ENCODE results near the gene MEGF10.
"Not testable (repeated sequence)": the region's sequence is repeated elsewhere in the genome, so short reads cannot be mapped to it uniquely, and the experiment has no call there.

The MEGF10 gene

DNA sequence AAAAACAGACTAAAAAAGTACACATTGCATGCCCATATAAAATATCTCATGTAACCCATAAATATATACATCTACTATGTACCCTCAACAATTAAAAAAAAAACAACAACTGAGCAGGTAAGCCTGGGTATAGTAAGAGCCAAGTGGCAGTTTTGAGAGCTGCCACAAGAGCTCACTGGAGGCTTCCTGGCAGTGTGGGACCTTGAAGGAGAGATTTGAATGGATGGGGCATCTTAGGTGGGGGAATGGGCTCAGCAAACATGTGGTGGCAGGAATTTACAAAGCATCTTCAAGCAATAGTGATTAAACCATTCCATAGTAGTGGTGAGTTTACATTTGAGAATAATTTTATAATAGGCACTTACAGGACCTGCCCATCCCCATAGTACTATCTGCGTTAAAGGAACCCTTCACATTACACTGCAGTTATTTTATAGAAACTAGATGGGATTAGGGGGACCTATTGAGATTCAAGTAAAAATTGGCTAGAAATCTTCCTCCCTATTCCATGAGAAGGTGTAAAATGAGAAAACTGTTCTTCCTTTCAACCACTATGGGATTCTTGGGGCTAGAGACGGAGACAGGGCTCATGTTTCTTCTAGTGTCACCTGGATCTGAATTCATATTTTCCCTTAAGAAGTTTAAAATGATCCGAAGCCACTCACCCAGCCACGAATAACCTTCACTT lies 6.9 kb downstream of the MEGF10 start:
- no peaks in the 10 kb centered on the region for H3K9me3 ChIP-seq (ENCODE audit: control insufficient read depth, low read length)
- 80 to 98% methylated on average over 1 to 2 of the region's 4 CpGs for WGBS, 2 experiments
- H3K4me3 ChIP-seq (ENCODE audit: insufficient read depth, low read depth, low read length) = no peak overlapping the region
- no peaks in the 10 kb centered on the region for H3K4me1 ChIP-seq (ENCODE audit: control insufficient read depth, insufficient read depth, low read length)
- no peaks in the 10 kb centered on the region for H3K36me3 ChIP-seq (ENCODE audit: control insufficient read depth, insufficient read depth, low read length)
- no peaks in the 10 kb centered on the region for H3K27me3 ChIP-seq (ENCODE audit: control insufficient read depth, insufficient read depth, low read length, poor library complexity, severe bottlenecking)
- no peak overlapping the region for H3K27ac ChIP-seq (ENCODE audit: insufficient read depth, low read depth, low read length, poor library complexity, severe bottlenecking)

DNA sequence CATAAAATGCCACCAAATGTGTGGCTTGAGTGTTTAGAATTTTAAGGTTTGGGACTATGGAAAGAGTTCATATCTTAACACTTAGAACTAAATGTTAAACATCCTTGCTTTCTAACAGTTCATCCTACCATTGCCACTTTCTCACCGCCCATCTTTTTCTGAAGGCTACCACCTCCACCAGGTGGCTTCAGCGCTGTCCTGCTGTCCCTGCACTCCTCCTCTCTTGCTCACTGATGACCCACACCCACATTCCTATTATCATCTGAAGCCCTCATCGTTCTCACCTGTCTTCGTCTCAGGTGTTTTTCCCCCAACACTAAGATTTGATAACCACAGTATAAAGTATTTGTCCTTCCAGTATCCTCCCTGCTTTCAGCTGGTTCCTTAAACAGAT lies 7.4 kb downstream of the MEGF10 start:
- no peaks in the 10 kb centered on the region for H3K36me3 ChIP-seq (ENCODE audit: control insufficient read depth, insufficient read depth, low read length)
- H3K27ac ChIP-seq (ENCODE audit: insufficient read depth, low read depth, low read length, poor library complexity, severe bottlenecking) = no peak overlapping the region
- H3K27me3 ChIP-seq (ENCODE audit: control insufficient read depth, insufficient read depth, low read length, poor library complexity, severe bottlenecking) = no peaks in the 10 kb centered on the region
- no peaks in the 10 kb centered on the region for H3K9me3 ChIP-seq (ENCODE audit: control insufficient read depth, low read length)
- H3K4me3 ChIP-seq (ENCODE audit: insufficient read depth, low read depth, low read length) = no peak overlapping the region
- no peaks in the 10 kb centered on the region for H3K4me1 ChIP-seq (ENCODE audit: control insufficient read depth, insufficient read depth, low read length)
- WGBS, 2 experiments = 87 to 91% methylated on average over 4 of the region's 4 CpGs

DNA sequence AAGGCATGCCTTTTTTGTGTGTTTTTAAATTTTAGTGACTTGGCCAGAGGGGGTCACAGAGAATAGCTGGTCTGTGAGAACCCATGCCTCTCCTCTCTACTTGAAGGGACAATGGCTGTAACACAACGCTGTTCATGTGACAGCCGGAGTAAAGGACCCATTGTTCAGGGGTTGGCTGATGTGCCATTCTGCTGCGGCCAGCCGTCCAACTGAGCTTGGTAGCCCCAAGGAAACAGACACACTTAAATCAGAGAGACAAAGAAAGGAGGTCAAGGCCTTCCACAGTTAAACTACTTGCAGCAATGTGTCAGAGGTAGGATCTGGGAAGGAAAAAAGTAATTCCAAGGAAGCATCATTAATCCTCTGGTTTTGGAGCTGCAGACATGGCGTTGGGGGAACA lies 8.1 kb downstream of the MEGF10 start:
- Histone ChIP-seq H3K36me3 (ENCODE audit: control insufficient read depth, insufficient read depth, low read length) (no peaks in the 10 kb centered on the region), H3K27ac (ENCODE audit: insufficient read depth, low read depth, low read length, poor library complexity, severe bottlenecking) (no peak overlapping the region), H3K9me3 (ENCODE audit: control insufficient read depth, low read length) (no peaks in the 10 kb centered on the region), H3K4me3 (ENCODE audit: insufficient read depth, low read depth, low read length) (no peak overlapping the region), H3K27me3 (ENCODE audit: control insufficient read depth, insufficient read depth, low read length, poor library complexity, severe bottlenecking) (no peaks in the 10 kb centered on the region), H3K4me1 (ENCODE audit: control insufficient read depth, insufficient read depth, low read length) (no peaks in the 10 kb centered on the region)
- 81 to 82% methylated on average over 5 of the region's 5 CpGs for whole genome bisulfite sequencing, 2 experiments

DNA sequence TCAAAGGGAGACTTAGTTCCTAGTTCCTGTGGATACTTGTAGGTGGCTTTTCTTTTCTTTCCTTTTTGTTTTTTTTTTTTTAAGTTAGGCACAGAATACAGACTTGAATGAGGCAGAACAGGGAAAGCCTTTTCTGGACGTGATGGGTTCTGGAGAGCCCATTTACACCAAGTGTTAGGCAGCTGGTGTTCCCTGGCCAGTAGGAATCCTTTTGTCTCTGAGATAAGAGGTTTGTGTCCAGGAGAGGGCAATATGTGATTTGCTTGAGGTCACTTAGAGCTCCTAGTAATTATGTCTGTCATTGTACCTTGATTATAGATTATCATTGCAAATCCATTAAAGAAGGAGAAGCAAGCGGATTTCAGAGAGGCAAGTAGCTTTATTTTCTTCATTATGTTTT lies 9.1 kb downstream of the MEGF10 start:
- H3K36me3 ChIP-seq (ENCODE audit: control insufficient read depth, insufficient read depth, low read length) = no peaks in the 10 kb centered on the region
- whole genome bisulfite sequencing, 2 experiments = 0 to 42% methylated on average over 1 to 2 of the region's 2 CpGs
- H3K4me3 ChIP-seq (ENCODE audit: insufficient read depth, low read depth, low read length) = no peak overlapping the region
- no peaks in the 10 kb centered on the region for H3K9me3 ChIP-seq (ENCODE audit: control insufficient read depth, low read length)
- H3K27ac ChIP-seq (ENCODE audit: insufficient read depth, low read depth, low read length, poor library complexity, severe bottlenecking) = no peak overlapping the region
- H3K27me3 ChIP-seq (ENCODE audit: control insufficient read depth, insufficient read depth, low read length, poor library complexity, severe bottlenecking) = no peaks in the 10 kb centered on the region
- no peaks in the 10 kb centered on the region for H3K4me1 ChIP-seq (ENCODE audit: control insufficient read depth, insufficient read depth, low read length)

DNA sequence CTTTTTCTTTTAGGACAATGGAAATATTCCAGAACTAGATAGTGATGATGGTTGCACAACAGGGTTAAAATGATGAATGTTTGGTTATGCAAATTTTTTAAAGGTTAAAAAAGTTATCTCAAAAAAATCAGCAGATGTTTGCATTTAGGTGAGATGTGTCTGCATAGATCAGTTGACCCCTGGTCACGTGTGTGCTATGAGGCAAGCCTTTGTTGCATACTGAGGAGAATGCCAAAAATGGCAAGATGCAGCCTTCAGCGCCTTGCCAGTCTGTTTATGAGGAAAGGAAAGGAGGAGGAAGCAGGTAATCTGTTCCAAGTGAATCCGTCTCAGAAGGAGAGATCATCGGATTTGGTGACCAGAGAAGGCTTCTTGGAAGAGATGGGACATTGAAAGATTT lies 11.9 kb downstream of the MEGF10 start:
- Histone ChIP-seq H3K27me3 (ENCODE audit: control insufficient read depth, insufficient read depth, low read length, poor library complexity, severe bottlenecking) (no peaks in the 10 kb centered on the region), H3K36me3 (ENCODE audit: control insufficient read depth, insufficient read depth, low read length) (no peaks in the 10 kb centered on the region), H3K4me1 (ENCODE audit: control insufficient read depth, insufficient read depth, low read length) (peaks cover 10% of the 10 kb centered on the region), H3K4me3 (ENCODE audit: insufficient read depth, low read depth, low read length) (no peak overlapping the region), H3K9me3 (ENCODE audit: control insufficient read depth, low read length) (no peaks in the 10 kb centered on the region), H3K27ac (ENCODE audit: insufficient read depth, low read depth, low read length, poor library complexity, severe bottlenecking) (no peak overlapping the region)
- 93 to 95% methylated on average over 4 of the region's 4 CpGs for WGBS, 2 experiments

DNA sequence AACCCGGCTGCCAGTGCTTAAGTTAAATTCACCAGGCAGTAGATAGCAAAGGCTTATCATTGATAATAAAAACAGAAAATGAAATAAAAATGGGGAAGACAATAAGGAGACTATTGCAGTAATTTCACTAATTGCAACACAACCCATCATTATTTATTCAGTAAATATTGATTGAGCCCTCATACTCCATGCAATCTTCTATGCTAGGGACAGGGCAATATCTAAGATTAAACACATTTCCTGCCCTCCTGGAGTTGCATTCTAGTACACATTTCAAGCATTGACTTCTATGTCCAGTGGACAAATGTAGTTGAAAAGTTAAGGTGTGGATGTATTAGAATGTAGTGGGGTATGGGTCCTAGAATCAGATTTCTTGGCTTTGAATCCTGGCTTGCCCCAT lies 12.8 kb downstream of the MEGF10 start:
- H3K27me3 ChIP-seq (ENCODE audit: control insufficient read depth, insufficient read depth, low read length, poor library complexity, severe bottlenecking) = no peaks in the 10 kb centered on the region
- no peaks in the 10 kb centered on the region for H3K9me3 ChIP-seq (ENCODE audit: control insufficient read depth, low read length)
- WGBS, 2 experiments = 80 to 100% methylated on average over 1 of the region's 1 CpG
- H3K4me3 ChIP-seq (ENCODE audit: insufficient read depth, low read depth, low read length) = no peak overlapping the region
- peaks cover 10% of the 10 kb centered on the region for H3K4me1 ChIP-seq (ENCODE audit: control insufficient read depth, insufficient read depth, low read length)
- no peaks in the 10 kb centered on the region for H3K36me3 ChIP-seq (ENCODE audit: control insufficient read depth, insufficient read depth, low read length)
- no peak overlapping the region for H3K27ac ChIP-seq (ENCODE audit: insufficient read depth, low read depth, low read length, poor library complexity, severe bottlenecking)

DNA sequence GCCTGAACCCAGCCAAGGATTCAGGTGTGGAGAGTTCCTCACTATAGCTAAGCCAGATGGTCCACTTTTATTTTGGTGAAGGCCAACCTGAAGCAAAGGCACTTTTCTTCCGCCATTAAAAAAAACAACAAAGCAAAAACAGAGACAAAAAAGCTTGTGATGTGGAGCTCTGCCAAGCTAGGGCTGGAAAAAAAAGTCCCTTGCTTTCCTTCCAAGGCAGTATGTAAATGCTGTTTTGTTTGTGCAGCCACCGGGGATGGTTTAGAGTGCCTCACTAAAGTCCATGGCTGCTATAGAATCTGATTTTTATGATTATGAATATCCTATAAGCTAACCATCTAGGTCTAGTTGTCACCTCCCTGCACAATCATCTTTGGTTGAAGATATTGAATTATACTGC lies 14.9 kb downstream of the MEGF10 start:
- Histone ChIP-seq H3K27ac (ENCODE audit: insufficient read depth, low read depth, low read length, poor library complexity, severe bottlenecking) (no peak overlapping the region), H3K4me3 (ENCODE audit: insufficient read depth, low read depth, low read length) (no peak overlapping the region)
- 43 to 50% methylated on average over 2 of the region's 2 CpGs for WGBS, 2 experiments

DNA sequence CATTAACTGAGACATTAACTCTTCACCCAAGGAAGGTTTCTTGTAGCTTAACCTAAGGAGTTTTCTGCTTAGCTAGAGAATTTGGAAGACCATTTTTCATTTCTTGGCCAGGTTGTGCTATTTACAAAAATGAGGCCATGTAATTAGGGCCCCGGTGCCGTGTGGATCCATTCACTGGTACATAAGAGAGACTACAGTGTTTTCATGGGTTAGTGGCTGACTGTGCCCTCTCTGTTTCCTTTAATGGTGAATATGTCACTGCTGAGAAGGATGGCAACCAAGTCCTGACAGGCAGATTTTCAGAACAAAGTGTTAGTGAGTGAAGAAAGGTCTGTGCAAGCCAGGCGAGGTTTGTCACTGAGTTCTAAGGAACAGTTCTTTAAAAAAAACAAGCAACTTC lies 15.4 kb downstream of the MEGF10 start:
- Histone ChIP-seq H3K4me1 (ENCODE audit: control insufficient read depth, insufficient read depth, low read length) (peaks cover 10% of the 10 kb centered on the region), H3K4me3 (ENCODE audit: insufficient read depth, low read depth, low read length) (no peak overlapping the region), H3K9me3 (ENCODE audit: control insufficient read depth, low read length) (no peaks in the 10 kb centered on the region), H3K36me3 (ENCODE audit: control insufficient read depth, insufficient read depth, low read length) (no peaks in the 10 kb centered on the region), H3K27ac (ENCODE audit: insufficient read depth, low read depth, low read length, poor library complexity, severe bottlenecking) (no peak overlapping the region), H3K27me3 (ENCODE audit: control insufficient read depth, insufficient read depth, low read length, poor library complexity, severe bottlenecking) (no peaks in the 10 kb centered on the region)
- WGBS, 2 experiments = 90 to 96% methylated on average over 3 of the region's 3 CpGs

More for the DNA sequence above, 14.9 kb downstream of the MEGF10 start:
- H3K27me3 ChIP-seq (ENCODE audit: control insufficient read depth, insufficient read depth, low read length, poor library complexity, severe bottlenecking) = no peaks in the 10 kb centered on the region
- H3K36me3 ChIP-seq (ENCODE audit: control insufficient read depth, insufficient read depth, low read length) = no peaks in the 10 kb centered on the region
- H3K9me3 ChIP-seq (ENCODE audit: control insufficient read depth, low read length) = no peaks in the 10 kb centered on the region
- H3K4me1 ChIP-seq (ENCODE audit: control insufficient read depth, insufficient read depth, low read length) = peaks cover 10% of the 10 kb centered on the region

DNA sequence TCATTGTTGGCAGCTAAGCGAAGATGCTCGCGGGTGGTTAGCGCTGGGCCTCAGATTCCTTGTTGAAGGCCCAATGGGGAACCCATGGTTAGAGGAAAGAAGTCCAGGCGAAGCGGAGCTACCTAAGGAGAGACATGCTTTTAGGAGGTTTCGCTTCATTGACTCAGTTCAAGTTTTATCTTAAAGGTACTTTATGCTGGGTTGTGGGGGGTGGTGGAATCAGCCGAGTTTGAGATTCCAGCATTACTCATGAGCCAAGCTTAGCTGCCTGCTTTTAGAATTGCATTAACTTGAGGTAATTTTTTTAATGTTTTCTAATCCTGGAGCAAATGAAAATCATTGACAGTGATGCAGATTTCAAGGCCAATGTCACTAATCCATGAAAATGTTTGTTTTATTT lies 16.1 kb downstream of the MEGF10 start:
- no peak overlapping the region for H3K27ac ChIP-seq (ENCODE audit: insufficient read depth, low read depth, low read length, poor library complexity, severe bottlenecking)
- no peaks in the 10 kb centered on the region for H3K27me3 ChIP-seq (ENCODE audit: control insufficient read depth, insufficient read depth, low read length, poor library complexity, severe bottlenecking)
- H3K4me1 ChIP-seq (ENCODE audit: control insufficient read depth, insufficient read depth, low read length) = peaks cover 10% of the 10 kb centered on the region
- H3K4me3 ChIP-seq (ENCODE audit: insufficient read depth, low read depth, low read length) = no peak overlapping the region
- H3K9me3 ChIP-seq (ENCODE audit: control insufficient read depth, low read length) = no peaks in the 10 kb centered on the region
- WGBS, 2 experiments = 80 to 81% methylated on average over 8 of the region's 8 CpGs
- no peaks in the 10 kb centered on the region for H3K36me3 ChIP-seq (ENCODE audit: control insufficient read depth, insufficient read depth, low read length)

DNA sequence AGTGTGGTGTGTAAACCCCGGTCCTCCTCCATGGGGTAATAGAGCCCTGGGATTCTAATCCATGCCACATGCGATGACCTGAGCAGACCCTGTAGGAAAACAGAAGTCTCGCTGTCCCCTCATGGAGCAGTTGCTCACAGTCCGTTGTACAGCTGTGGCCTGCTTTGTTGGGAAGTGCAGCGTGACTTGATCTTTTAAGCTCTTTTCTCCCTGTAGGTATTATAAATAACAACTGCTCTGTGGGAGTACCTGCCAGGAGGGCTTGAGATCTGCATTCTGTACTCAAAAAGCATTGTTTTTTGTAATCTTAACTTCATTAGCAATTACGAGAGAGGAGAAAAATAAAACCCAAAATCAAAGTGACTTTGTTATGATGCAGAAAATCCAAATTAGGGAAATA lies 17.3 kb downstream of the MEGF10 start:
- no peaks in the 10 kb centered on the region for H3K9me3 ChIP-seq (ENCODE audit: control insufficient read depth, low read length)
- H3K4me1 ChIP-seq (ENCODE audit: control insufficient read depth, insufficient read depth, low read length) = peaks cover 10% of the 10 kb centered on the region
- H3K27ac ChIP-seq (ENCODE audit: insufficient read depth, low read depth, low read length, poor library complexity, severe bottlenecking) = peak overlapping the region; percentile 66
- WGBS, 2 experiments = 13% methylated on average over 5 to 6 of the region's 6 CpGs
- H3K4me3 ChIP-seq (ENCODE audit: insufficient read depth, low read depth, low read length) = no peak overlapping the region
- no peaks in the 10 kb centered on the region for H3K27me3 ChIP-seq (ENCODE audit: control insufficient read depth, insufficient read depth, low read length, poor library complexity, severe bottlenecking)
- no peaks in the 10 kb centered on the region for H3K36me3 ChIP-seq (ENCODE audit: control insufficient read depth, insufficient read depth, low read length)

DNA sequence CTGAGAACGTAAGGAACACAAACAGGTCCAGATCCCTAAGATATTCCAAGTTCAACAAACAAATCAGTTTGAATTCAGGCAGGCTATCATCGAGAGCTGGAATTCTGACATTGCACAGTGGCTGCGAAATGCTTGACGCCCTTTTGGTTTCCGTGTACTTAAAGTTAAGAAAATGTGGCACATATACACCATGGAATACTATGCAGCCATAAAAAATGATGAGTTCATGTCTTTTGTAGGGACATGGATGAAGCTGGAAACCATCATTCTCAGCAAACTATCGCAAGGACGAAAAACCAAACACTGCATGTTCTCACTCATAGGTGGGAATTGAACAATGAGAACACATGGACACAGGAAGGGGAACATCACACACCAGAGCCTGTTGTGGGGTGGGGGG lies 17.7 kb downstream of the MEGF10 start:
- not testable (repeated sequence) for H3K36me3 ChIP-seq (ENCODE audit: control insufficient read depth, insufficient read depth, low read length); H3K4me1 ChIP-seq (ENCODE audit: control insufficient read depth, insufficient read depth, low read length); H3K9me3 ChIP-seq (ENCODE audit: control insufficient read depth, low read length); H3K27me3 ChIP-seq (ENCODE audit: control insufficient read depth, insufficient read depth, low read length, poor library complexity, severe bottlenecking); H3K4me3 ChIP-seq (ENCODE audit: insufficient read depth, low read depth, low read length)
- WGBS, 2 experiments = 81 to 87% methylated on average over 5 of the region's 7 CpGs
- peak overlapping the region; percentile 66 for H3K27ac ChIP-seq (ENCODE audit: insufficient read depth, low read depth, low read length, poor library complexity, severe bottlenecking)

All from ectodermal cell (in vitro differentiated cells).